Psoas muscle (tissue), 8 donors: ENCODE data around the gene ABCD1. TPM values are rescaled to one million over a fixed set of nuclear protein-coding genes. Genes with fewer than 3 reads are reported as not detected.
"Not testable (repeated sequence)": the region's sequence is repeated elsewhere in the genome, so short reads cannot be mapped to it uniquely, and the experiment has no call there.

Experiments
- ATAC-seq, 4 donors: fragments of 200-7000 bp; cut with Tn5 transposase; one replicate each; pipeline ENCODE4 v1.9.1; 2020; ENCODE audit warnings: moderate library complexity in 3 of 4, mild to moderate bottlenecking in 2 of 4
- DNase-seq, 2 donors: peaks; one replicate each; pipeline ENCODE4 v3.0.0-alpha.2; 2020
- H3K27ac ChIP-seq: fragments of 200-600 bp; one replicate; pipeline ENCODE4 v1.8.0; 2022
- H3K27me3 ChIP-seq, 3 donors: fragments of 200-600 bp in 1 of 3; one replicate each; pipeline versions ENCODE4 v1.6.1 to v1.8.0; 2013 to 2022; ENCODE audit warnings: low read length in 2 of 3, mild to moderate bottlenecking in 2 of 3, moderate library complexity in 1 of 3; ENCODE audit not compliant: insufficient read depth in 3 of 3
- H3K36me3 ChIP-seq, 2 donors: fragments of 200-600 bp in 1 of 2; one replicate each; pipeline versions ENCODE4 v1.6.1 to v1.8.0; 2013 to 2022; ENCODE audit warnings: low read depth in 1 of 2, mild to moderate bottlenecking in 1 of 2, moderate library complexity in 1 of 2; ENCODE audit not compliant: insufficient read depth in 1 of 2
- H3K4me1 ChIP-seq: fragments of 200-600 bp; one replicate; pipeline ENCODE4 v1.8.0; 2022
- H3K4me3 ChIP-seq: fragments of 200-600 bp; one replicate; pipeline ENCODE4 v1.8.0; 2022; ENCODE audit warnings: mild to moderate bottlenecking
- H3K9me3 ChIP-seq: fragments of 200-600 bp; one replicate; pipeline ENCODE4 v1.8.0; 2022
- WGBS, 3 donors: extraction: QIAGEN DNeasy Blood & Tissue Kit; methylation state at CpG; one replicate each; pipeline versions ENCODE4 v1.1.6 to v1.1.7; 2013; 5-methylcytosine and 5-hydroxymethylcytosine counted together
- intact Hi-C, 2 donors: fragments of 100-400 bp; cut with DNase I; formaldehyde crosslinking; loops; one replicate each; pipeline versions ENCODE4 v1.11.0 to v1.14.2; 2022
- polyA plus RNA-seq, 3 donors: library from polyadenylated mRNA; stranded (reverse); fragments of 200-250 nt; gene quantifications; one replicate each; pipeline ENCODE4 v1.2.3, GENCODE V29; 2013
- total RNA-seq, 4 donors: library from RNA; stranded (reverse); fragmentation: NEBNext Ultra II Directional in 2 of 4; extraction: Animal tissue kit (Norgen Biotek cat#: 25700) in 2 of 4; gene quantifications; one replicate each; pipeline versions ENCODE4 v1.2.1 to v1.2.4, GENCODE V29; 2021 to 2023
- TF ChIP-seq, protein P1 (sequence below): fragments of 200-600 bp; IDR thresholded peaks from one replicate; pipeline ENCODE4 v1.8.0; 2022; ENCODE audit warnings: antibody characterized with exemption
- donor health status: healthy with polysubstance abuse.
- donor health status: DM: no; HTN: no; CAD: no; lungs with moderate emphysema.
- donor health status: Bipolar disorder and iron deficiency.
- donor health status: healthy.
- donor health status: DM: yes; HTN: yes; CAD: no.
- donor health status: DM: no; HTN: no; CAD: no.
- donor health status: DM: no; HTN: no; CAD: no.
- donor health status: DM: yes; HTN: yes; CAD: no.

Gene ABCD1
- total and polyA plus RNA-seq, 7 donors = 11.7 to 36.0 (median 20.8) TPM

DNA sequence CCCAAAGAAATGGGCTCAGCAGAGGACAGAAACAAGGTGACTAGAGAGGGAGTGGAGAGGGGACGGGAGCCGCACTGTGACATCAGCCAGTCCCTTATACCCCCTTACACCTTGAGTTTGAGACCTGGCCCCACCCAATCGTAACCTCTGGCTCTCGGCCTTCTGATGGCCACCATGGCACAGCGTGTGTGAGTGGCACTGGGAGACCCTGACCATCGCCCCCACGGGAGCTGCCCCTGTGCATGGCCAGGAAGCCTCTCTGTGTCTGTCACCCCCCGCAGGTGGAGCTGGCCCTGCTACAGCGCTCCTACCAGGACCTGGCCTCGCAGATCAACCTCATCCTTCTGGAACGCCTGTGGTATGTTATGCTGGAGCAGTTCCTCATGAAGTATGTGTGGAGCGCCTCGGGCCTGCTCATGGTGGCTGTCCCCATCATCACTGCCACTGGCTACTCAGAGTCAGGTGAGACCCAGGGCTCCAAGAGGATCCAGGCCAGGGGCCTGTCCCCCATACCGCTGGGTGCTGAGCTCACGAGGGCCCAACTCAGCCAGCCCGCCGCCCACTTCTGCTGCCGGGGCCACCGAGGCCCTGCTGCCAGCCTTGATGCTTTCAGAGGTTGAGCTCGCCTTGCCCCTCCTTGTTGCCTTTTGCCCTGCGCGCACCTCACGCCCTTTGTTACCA, 4.4 kb downstream of the ABCD1 start:
- TF ChIP-seq, protein P1, sequence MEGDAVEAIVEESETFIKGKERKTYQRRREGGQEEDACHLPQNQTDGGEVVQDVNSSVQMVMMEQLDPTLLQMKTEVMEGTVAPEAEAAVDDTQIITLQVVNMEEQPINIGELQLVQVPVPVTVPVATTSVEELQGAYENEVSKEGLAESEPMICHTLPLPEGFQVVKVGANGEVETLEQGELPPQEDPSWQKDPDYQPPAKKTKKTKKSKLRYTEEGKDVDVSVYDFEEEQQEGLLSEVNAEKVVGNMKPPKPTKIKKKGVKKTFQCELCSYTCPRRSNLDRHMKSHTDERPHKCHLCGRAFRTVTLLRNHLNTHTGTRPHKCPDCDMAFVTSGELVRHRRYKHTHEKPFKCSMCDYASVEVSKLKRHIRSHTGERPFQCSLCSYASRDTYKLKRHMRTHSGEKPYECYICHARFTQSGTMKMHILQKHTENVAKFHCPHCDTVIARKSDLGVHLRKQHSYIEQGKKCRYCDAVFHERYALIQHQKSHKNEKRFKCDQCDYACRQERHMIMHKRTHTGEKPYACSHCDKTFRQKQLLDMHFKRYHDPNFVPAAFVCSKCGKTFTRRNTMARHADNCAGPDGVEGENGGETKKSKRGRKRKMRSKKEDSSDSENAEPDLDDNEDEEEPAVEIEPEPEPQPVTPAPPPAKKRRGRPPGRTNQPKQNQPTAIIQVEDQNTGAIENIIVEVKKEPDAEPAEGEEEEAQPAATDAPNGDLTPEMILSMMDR = no peak
- peaks cover 0 to 14% of the 10 kb centered on the region in 2 donors for H3K36me3 ChIP-seq
- no peak overlapping the region for H3K27ac ChIP-seq
- peaks cover 29% of the 10 kb centered on the region for H3K4me1 ChIP-seq
- DNase-seq = no peak
- intact Hi-C loops = no loop called here
- peaks cover 0 to 4% (median 0%) of the 10 kb centered on the region in 3 donors for H3K27me3 ChIP-seq
- H3K4me3 ChIP-seq = no peak overlapping the region
- WGBS, 3 donors = 91 to 93% (median 91%) methylated on average over 11 to 23 of the region's 23 CpGs
- ATAC-seq = no peak
- H3K9me3 ChIP-seq = no peaks in the 10 kb centered on the region

DNA sequence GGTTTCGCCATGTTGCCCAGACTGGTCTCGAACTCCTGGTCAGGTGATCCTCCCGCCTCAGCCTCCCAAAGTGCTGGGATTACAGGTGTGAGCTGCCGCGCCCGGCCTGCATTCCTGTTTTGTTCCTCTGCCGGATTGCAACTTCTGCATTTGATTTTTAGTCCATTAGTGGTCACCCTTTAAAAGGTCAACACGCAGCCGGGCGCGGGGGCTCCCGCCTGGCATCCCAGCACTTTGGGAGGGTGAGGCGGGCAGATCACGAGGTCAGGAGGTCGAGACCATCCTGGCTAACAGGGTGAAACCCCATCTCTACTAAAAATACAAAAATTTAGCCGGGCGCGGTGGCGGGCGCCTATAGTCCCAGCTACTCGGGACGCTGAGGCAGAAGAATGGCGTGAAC, 5.5 kb downstream of the ABCD1 start:
- Histone ChIP-seq H3K4me1 (peaks cover 29% of the 10 kb centered on the region), H3K36me3 (peaks cover 0 to 14% of the 10 kb centered on the region in 2 donors)
- H3K27ac ChIP-seq, DNase-seq, ATAC-seq, H3K27me3 ChIP-seq, H3K9me3 ChIP-seq, intact Hi-C loops, H3K4me3 ChIP-seq: not testable (repeated sequence)
- 93 to 97% (median 96%) methylated on average over 18 to 23 of the region's 23 CpGs for WGBS, 3 donors

DNA sequence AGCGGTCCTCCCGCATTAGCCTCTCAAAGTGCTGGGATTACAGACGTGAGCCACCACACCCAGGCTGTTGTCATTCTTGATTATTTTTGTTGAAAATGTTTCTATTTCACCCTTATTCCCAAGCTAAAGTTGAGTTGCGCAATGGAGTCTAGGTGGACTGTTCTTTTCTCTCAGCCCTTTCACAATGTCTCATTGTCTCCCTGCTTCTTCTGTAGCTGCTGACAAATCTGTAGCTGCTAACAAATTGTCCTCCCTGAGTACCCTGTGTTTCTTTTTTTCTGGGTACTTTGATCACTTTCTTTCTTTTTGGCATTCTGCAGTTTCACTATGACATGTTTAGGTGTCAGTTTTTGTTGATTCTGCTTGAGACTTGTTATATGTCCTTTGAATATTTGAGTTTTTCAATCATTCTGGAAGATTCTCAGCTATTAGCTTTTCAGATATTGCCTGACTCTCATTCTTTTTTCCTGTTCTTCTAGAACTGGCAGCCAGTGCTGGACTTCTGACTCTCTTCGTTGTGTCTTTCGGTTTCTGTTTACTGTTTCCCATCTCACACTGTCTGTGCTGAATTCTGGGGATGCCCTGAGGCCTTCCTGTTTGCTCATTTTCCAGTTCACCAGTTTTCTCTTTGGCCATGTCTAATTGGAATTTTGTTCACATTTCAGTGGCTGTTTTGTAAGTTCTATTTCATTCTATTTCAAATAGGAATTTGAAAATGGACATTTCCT, 6.6 kb downstream of the ABCD1 start:
- no peaks in the 10 kb centered on the region for H3K27me3 ChIP-seq
- 79 to 94% (median 90%) methylated on average over 6 of the region's 6 CpGs for WGBS, 3 donors
- intact Hi-C loops = no loop called here

DNA sequence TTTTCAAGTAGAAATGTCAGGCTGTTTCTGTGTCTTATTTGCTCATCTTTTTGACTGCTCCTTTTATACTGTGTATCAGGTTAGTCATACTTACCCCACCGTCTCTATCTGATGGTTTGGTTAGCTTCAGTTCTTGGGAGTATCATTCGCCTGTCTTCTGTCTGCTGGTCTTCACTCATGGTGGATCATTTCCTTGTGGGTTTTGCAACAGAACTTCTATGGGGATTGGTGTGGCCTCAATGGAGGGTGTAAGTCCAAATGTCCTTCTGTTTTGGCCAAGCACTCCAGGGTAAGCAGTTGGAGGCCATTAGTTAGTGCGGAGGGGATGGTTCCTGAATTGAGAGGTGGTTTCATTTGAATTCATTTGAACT, 7.2 kb downstream of the ABCD1 start:
- WGBS, 3 donors = 65 to 97% (median 86%) methylated on average over 3 of the region's 3 CpGs
- no peak for DNase-seq
- H3K36me3 ChIP-seq = peaks cover 0 to 24% of the 10 kb centered on the region in 2 donors
- peaks cover 20% of the 10 kb centered on the region for H3K4me1 ChIP-seq
- H3K9me3 ChIP-seq = no peaks in the 10 kb centered on the region
- no peak for ATAC-seq
- intact Hi-C loops = no loop called here
- no peak overlapping the region for H3K4me3 ChIP-seq
- no peaks in the 10 kb centered on the region for H3K27me3 ChIP-seq
- no peak overlapping the region for H3K27ac ChIP-seq
- TF ChIP-seq, protein P1 = no peak

More for the DNA sequence above, 6.6 kb downstream of the ABCD1 start:
- ATAC-seq (no peak), DNase-seq (no peak)
- TF ChIP-seq, protein P1 = no peak
- Histone ChIP-seq H3K27ac (no peak overlapping the region), H3K4me1 (peaks cover 20% of the 10 kb centered on the region), H3K4me3 (no peak overlapping the region), H3K36me3 (peaks cover 0 to 18% of the 10 kb centered on the region in 2 donors), H3K9me3 (no peaks in the 10 kb centered on the region)

DNA sequence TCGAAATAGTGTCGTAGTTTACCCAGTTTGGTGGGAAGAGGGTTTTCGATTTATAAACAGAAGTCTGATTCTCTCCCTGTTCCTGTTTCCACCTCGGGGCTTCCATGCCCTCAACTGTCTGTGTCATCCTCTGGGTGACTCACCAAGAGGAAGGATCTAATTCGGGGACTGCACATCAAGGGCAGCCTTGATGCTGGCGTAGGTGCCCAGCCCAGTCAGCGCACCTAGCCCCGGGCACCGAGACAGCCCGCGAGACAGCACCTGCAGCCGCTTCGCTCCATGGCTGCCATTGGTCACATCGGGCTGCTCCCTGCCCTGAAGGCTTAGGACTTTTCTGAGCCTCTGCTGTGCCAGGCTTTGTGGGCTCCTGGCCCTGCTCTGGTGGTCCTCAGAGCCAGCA, 7.7 kb downstream of the ABCD1 start:
- Histone ChIP-seq H3K36me3 (peaks cover 0 to 29% of the 10 kb centered on the region in 2 donors), H3K4me1 (peaks cover 16% of the 10 kb centered on the region), H3K4me3 (no peak overlapping the region), H3K27me3 (no peaks in the 10 kb centered on the region), H3K9me3 (no peaks in the 10 kb centered on the region), H3K27ac (no peak overlapping the region)
- no peak for DNase-seq
- intact Hi-C loops = no loop called here
- peak in 1 of 4 donors; percentile 32 for ATAC-seq
- WGBS, 3 donors = 88 to 92% (median 91%) methylated on average over 14 of the region's 14 CpGs
- TF ChIP-seq, protein P1 = no peak
